ENCODE data around the gene ZFR2. TPM values are rescaled to one million over a fixed set of nuclear protein-coding genes. Genes with fewer than 3 reads are reported as not detected.

ZFR2 gene
- total and polyA plus RNA-seq, 4 donors, result not detected

GRCh38 chr19:3825286-3825956 is 43.4 kb downstream of the ZFR2 start:
- Histone ChIP-seq H3K4me3 (ENCODE audit: low read depth in 1 of 3, low read length in 3 of 3) (no peak overlapping the region), H3K36me3 (ENCODE audit: control insufficient read depth in 4 of 4, insufficient read depth in 3 of 4, low read depth in 1 of 4, low read length in 3 of 4) (no peaks in the 10 kb centered on the region), H3K9me3 (ENCODE audit: control insufficient read depth in 4 of 4, low read length in 3 of 4) (no peaks in the 10 kb centered on the region), H3K4me1 (ENCODE audit: control insufficient read depth in 4 of 4, insufficient read depth in 4 of 4, low read length in 3 of 4) (peaks cover 0 to 3% (median 1%) of the 10 kb centered on the region in 4 donors), H3K27ac (ENCODE audit: low read depth in 1 of 2, low read length in 2 of 2) (no peak overlapping the region), H3K9ac (ENCODE audit: low read depth in 1 of 2, low read length in 2 of 2) (no peak overlapping the region), H3K27me3 (ENCODE audit: control insufficient read depth in 4 of 4, insufficient read depth in 4 of 4, low read length in 3 of 4) (no peaks in the 10 kb centered on the region)
- no peak for DNase-seq (ENCODE audit: low spot score)
- 73% methylated on average over 32 of the region's 32 CpGs for WGBS
- TF ChIP-seq HNF4A (conservative IDR thresholded peaks at IDR 0.05), result no peak
- TF ChIP-seq RAD21 (IDR thresholded peaks at IDR 0.05), result no peak
- no peak for TF ChIP-seq SP1 (IDR thresholded peaks at IDR 0.05)
- TF ChIP-seq NR2F2 (IDR thresholded peaks at IDR 0.05), result no peak
- no peak for TF ChIP-seq REST (IDR thresholded peaks at IDR 0.05)
- TF ChIP-seq EGR1 (IDR thresholded peaks at IDR 0.05; ENCODE audit: low read depth in 2 of 2), result no peak
- TF ChIP-seq GABPA (IDR thresholded peaks at IDR 0.05 in 1 of 2, conservative IDR thresholded peaks at IDR 0.05 in 1 of 2), result no peak
- no peak for TF ChIP-seq FOXA2 (IDR thresholded peaks at IDR 0.05)
- TF ChIP-seq FOXA1 (IDR thresholded peaks at IDR 0.05), result no peak
- TF ChIP-seq RXRA (IDR thresholded peaks at IDR 0.05), result no peak
- TF ChIP-seq, protein P1, sequence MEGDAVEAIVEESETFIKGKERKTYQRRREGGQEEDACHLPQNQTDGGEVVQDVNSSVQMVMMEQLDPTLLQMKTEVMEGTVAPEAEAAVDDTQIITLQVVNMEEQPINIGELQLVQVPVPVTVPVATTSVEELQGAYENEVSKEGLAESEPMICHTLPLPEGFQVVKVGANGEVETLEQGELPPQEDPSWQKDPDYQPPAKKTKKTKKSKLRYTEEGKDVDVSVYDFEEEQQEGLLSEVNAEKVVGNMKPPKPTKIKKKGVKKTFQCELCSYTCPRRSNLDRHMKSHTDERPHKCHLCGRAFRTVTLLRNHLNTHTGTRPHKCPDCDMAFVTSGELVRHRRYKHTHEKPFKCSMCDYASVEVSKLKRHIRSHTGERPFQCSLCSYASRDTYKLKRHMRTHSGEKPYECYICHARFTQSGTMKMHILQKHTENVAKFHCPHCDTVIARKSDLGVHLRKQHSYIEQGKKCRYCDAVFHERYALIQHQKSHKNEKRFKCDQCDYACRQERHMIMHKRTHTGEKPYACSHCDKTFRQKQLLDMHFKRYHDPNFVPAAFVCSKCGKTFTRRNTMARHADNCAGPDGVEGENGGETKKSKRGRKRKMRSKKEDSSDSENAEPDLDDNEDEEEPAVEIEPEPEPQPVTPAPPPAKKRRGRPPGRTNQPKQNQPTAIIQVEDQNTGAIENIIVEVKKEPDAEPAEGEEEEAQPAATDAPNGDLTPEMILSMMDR (IDR thresholded peaks at IDR 0.05; ENCODE audit: low read depth, low read length, missing input control), result no peak
- TF ChIP-seq, protein P2, sequence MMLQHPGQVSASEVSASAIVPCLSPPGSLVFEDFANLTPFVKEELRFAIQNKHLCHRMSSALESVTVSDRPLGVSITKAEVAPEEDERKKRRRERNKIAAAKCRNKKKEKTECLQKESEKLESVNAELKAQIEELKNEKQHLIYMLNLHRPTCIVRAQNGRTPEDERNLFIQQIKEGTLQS (IDR thresholded peaks at IDR 0.05), result no peak
- TF ChIP-seq TAF1 (conservative IDR thresholded peaks at IDR 0.05), result no peak

GRCh38 chr19:3823350-3823713 is 45.5 kb downstream of the ZFR2 start:
- H3K4me1 ChIP-seq (ENCODE audit: control insufficient read depth in 4 of 4, insufficient read depth in 4 of 4, low read length in 3 of 4), result peaks cover 0 to 3% (median 1%) of the 10 kb centered on the region in 4 donors

More at GRCh38 chr19:3823350-3823713, 45.5 kb downstream of the ZFR2 start:
- Histone ChIP-seq H3K4me3 (ENCODE audit: low read depth in 1 of 3, low read length in 3 of 3) (no peak overlapping the region), H3K9ac (ENCODE audit: low read depth in 1 of 2, low read length in 2 of 2) (no peak overlapping the region), H3K27me3 (ENCODE audit: control insufficient read depth in 4 of 4, insufficient read depth in 4 of 4, low read length in 3 of 4) (no peaks in the 10 kb centered on the region), H3K27ac (ENCODE audit: low read depth in 1 of 2, low read length in 2 of 2) (no peak overlapping the region), H3K36me3 (ENCODE audit: control insufficient read depth in 4 of 4, insufficient read depth in 3 of 4, low read depth in 1 of 4, low read length in 3 of 4) (no peaks in the 10 kb centered on the region), H3K9me3 (ENCODE audit: control insufficient read depth in 4 of 4, low read length in 3 of 4) (no peaks in the 10 kb centered on the region)
- 84% methylated on average over 10 of the region's 10 CpGs for WGBS
- no peak for DNase-seq (ENCODE audit: low spot score)
- no peak for TF ChIP-seq FOXA2 (IDR thresholded peaks at IDR 0.05)
- TF ChIP-seq RXRA (IDR thresholded peaks at IDR 0.05), result no peak
- TF ChIP-seq HNF4G (IDR thresholded peaks at IDR 0.05), result no peak
- TF ChIP-seq, protein P2 (IDR thresholded peaks at IDR 0.05), result no peak
- no peak for TF ChIP-seq JUND (IDR thresholded peaks at IDR 0.05)
- TF ChIP-seq SP1 (IDR thresholded peaks at IDR 0.05), result no peak
- no peak for TF ChIP-seq RAD21 (IDR thresholded peaks at IDR 0.05)
- no peak for TF ChIP-seq YY1 (IDR thresholded peaks at IDR 0.05)
- TF ChIP-seq NR2F2 (IDR thresholded peaks at IDR 0.05), result no peak
- TF ChIP-seq GABPA (IDR thresholded peaks at IDR 0.05 in 1 of 2, conservative IDR thresholded peaks at IDR 0.05 in 1 of 2), result no peak
- TF ChIP-seq, protein P1 (IDR thresholded peaks at IDR 0.05; ENCODE audit: low read depth, low read length, missing input control), result no peak
- TF ChIP-seq EGR1 (IDR thresholded peaks at IDR 0.05; ENCODE audit: low read depth in 2 of 2), result no peak
- TF ChIP-seq FOXA1 (IDR thresholded peaks at IDR 0.05), result no peak
- no peak for TF ChIP-seq HNF4A (conservative IDR thresholded peaks at IDR 0.05)
- TF ChIP-seq TAF1 (conservative IDR thresholded peaks at IDR 0.05), result no peak
- TF ChIP-seq, protein P3, sequence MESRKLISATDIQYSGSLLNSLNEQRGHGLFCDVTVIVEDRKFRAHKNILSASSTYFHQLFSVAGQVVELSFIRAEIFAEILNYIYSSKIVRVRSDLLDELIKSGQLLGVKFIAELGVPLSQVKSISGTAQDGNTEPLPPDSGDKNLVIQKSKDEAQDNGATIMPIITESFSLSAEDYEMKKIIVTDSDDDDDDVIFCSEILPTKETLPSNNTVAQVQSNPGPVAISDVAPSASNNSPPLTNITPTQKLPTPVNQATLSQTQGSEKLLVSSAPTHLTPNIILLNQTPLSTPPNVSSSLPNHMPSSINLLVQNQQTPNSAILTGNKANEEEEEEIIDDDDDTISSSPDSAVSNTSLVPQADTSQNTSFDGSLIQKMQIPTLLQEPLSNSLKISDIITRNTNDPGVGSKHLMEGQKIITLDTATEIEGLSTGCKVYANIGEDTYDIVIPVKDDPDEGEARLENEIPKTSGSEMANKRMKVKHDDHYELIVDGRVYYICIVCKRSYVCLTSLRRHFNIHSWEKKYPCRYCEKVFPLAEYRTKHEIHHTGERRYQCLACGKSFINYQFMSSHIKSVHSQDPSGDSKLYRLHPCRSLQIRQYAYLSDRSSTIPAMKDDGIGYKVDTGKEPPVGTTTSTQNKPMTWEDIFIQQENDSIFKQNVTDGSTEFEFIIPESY (IDR thresholded peaks at IDR 0.05), result no peak
- TF ChIP-seq, protein P4, sequence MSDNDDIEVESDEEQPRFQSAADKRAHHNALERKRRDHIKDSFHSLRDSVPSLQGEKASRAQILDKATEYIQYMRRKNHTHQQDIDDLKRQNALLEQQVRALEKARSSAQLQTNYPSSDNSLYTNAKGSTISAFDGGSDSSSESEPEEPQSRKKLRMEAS (IDR thresholded peaks at IDR 0.05), result no peak
